NCI-H1436 treated with DMSO at 0.1 percent for 48 hours (cell line): ENCODE measurements around the gene FARSA.
"Not testable (repeated sequence)": the region's sequence is repeated elsewhere in the genome, so short reads cannot be mapped to it uniquely, and the experiment has no call there.

ENCODE experiments used
- DNase-seq: peaks from one replicate; lab custom pipeline; 2025; lab: John Stamatoyannopoulos, UW

Gene FARSA

DNA sequence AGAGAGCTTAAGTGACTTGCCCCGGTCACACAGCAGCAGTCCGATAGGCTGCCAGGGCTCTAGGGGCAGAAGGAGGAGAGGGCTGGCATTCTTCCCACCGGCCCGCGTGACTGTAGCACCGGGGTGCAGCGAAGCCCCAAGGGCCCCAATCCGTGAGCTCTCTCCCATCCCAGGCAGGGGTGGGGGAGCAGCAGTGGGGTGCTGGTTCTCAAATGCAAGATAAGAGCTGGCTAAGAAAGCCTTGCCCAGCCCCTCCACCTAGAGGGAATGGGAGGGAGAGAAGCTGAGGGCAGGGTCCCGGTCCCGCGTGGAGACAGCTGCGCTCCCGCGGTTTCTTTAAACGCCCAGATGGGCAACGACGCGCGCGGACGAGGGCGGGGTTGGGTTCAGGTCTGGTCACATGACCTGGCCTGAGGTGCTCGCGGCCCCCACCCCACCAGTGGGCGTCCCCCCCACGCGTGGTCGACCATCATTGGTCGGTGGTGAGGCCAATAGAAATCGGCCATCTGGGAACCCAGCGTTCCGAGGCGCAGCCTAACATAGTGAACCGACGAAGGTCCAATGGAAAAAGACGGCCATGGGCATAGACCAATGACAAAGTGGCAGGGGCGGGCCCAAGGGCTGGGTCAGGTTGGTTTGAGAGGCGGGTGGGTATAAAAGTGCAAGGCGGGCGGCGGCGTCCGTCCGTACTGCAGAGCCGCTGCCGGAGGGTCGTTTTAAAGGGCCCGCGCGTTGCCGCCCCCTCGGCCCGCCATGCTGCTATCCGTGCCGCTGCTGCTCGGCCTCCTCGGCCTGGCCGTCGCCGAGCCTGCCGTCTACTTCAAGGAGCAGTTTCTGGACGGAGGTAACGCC lies 4.6 kb upstream of the FARSA start, which contains the start of gene CALR:
Gene CALR, plus strand, starts transcription at position 683 of the 852 bp plus-strand sequence. Its CDS starts 71 bp downstream, at position 754.
- DNase-seq, result peak; percentile 98

DNA sequence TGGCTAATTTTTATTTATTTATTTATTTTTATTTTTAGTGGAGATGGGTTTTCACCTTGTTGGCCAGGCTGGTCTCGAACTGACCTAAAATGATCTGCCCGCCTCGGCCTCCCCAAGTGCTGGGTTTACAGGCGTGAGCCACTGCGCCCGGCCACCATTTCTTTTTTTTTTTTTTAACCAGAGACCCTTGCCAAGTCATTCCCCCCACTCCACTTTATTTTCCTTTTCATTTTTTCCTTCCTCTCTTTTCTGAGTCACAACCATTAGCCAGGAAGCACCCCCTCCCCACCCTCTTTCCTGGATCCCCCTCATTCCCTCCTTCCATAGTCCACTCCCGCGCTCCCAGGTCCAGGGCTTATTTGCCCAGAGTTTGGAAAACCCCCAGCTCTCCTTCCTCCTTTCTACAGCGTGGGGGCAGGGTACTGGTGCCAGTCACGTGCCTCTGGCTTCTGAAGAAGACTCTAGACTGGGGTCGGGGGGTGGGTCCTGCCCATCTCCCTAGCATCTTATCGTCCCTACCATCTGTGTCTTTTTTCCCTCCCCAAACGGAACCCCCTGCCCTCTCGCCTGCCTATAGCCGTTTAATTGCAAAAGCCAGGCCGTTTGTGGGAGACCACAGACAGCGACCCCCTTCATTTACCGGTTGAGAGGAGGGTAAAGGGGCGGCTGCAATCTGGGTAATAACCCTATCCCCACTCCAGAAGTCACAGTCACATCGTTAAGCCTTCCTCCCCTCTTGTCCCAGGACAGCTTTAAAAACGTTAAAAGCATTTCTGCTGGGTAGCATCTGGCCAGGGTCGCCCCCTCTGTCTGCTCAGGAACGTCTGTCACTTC lies 3.8 kb upstream of the FARSA start:
- DNase-seq, result no peak

DNA sequence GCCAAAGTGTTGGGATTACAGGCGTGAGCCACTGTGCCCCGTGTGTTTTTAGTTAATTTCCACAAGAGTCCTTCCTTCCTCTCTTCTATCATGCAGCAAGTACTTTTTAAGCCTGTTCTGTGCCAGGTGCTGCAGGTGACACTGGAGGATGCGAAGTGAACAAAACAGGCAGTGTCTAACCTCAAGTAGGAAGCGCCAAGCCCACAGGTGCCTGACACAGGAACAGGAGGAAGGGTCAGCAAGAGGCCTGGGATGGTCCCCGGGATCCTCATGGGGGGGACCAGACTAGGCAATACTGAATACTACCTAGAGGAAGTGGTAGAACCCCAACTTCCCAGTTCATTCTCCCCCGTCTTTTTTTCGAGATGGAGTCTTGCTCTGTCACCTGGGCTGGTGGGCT lies 3.1 kb upstream of the FARSA start:
- no peak for DNase-seq

DNA sequence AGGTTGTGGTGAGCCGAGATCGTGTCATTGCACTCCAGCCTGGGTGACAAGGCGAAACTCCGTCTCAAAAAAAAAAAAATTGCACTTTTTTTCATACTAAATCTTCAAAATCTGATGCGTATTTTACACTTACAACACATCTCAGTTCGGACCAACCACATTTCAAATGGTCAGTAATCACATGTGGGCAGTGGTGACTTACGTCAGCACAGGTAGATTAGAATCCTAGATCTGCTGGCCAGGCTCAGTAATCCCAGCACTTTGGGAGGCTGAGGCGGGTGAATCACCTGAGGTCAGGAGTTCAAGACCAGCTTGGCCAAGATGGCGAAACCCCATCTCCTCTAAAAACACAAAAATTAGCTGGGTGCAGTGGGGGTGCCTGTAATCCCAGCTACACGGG lies 1.6 kb upstream of the FARSA start:
- no peak for DNase-seq

DNA sequence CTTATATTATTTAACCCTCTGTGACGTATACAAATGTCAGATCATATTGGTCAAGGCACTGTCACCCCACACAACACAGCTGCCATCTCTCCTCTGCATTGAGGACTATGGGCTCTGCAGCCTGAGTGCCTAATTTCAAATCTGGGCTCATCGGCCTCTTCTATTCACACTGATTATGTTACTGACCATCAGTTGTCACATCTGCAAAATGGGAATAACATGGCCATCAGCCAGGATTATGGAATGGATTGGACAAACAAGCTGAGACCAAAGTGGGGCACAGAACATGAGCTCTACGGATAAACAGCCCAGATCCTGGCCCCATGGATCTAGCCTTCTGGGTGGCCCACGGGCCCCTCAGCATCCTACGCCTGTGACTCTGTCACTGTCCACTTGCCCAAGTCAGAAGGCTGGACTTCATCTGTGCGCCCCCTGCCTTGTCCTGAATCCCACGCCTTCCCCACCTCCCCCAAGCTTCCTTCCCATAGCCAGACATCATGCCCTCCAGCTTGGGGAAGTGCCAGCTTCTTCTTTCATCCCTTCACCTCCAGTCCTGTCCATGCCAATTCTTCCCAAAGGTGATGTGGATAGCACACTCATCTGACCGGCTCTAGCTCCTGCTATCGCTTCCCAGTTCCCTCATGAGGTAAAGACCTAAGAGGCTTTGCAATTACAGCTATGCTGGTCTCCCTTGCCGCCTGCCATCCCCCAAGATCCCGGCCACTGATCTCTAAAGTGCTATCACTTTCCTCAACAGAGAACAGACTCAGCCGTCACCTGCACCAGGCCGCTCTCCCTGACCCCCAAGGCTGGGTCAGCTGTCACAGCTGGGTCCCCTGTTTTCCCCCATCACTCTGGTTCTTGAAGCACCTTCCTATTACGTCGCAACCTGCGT lies 872 bp downstream of the FARSA start:
- no peak for DNase-seq

DNA sequence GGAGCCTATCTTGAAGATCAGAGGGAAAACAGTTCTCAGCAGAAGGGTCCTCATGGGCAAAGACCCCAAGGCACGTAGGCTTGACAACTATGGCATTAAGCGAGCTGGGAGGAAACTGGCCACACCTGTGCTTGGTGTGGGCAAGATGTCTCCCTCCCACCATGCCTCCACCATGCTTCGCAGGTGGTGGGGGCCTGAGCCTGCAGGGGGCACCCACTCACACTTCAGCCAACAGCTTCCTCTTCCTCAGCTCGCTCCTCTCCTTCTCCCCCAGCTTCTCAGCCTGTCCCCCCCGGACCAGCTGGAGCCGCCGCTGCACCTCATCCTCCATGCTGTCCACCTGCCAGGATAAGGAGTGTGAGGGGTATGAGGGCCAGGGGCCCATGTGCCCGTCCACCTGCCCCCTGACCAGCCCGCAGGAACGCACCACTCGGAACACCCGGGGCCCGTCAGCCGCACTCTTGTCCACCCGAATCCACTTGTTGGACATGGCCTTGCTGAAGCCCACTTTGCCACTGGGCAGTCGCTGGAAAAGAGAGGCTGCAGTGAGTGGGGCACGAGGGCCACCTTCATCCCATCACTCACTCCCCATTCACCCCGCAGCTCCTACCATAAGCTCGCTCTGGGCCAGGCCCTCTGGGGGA lies 3.4 kb downstream of the FARSA start:
- no peak for DNase-seq

DNA sequence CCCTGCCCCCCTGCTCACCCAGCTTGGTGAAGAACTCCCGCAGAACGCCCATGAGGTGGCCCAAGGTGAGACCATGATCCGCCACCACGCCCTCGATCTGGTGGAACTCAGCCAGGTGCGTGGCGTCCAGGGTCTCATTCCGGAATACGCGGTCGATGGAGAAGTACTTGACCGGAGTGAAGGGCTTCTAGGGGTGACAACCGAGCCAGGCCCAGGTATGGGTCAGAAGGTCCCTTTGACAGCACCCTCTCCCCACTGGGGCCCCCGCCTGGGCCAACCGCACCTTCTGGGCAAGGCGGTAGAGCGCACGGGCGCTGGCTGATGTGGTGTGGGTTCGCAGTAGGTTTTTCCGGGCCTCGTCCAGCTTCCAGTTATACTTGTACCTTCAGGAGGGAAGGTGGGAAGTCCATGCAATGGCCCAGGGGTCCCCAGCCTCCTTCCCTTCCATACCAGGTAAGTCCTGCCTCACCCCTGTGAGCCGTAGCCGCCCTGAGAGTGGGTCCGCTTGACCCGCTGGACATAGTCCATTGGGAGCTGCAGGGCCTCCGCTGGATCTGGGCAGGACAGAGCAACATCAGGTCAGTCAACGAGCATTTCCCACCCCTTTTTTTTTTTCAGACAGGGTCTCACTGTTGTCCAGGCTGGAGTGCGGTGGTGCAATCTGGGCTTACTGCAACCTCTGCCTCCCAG lies 8.7 kb downstream of the FARSA start:
- DNase-seq, result no peak

DNA sequence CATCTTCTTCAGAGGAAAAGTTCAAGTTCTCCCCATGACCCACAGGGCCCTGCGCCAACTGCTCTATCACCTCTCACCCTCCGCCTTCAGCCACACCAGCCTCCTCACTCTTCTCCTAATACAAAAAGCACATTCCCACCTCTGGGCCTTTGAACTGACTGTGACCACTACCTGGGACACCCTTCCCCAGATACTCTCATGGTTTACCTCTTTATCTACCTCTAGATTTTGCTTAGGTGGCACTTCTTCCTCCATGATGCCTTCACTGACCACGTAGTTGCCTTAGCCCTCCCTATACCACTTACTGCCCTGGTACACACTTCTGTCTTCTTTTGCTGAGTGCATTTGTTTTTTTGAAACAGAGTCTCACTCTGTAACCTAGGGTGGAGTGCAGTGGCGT lies 10.6 kb downstream of the FARSA start:
- no peak for DNase-seq

DNA sequence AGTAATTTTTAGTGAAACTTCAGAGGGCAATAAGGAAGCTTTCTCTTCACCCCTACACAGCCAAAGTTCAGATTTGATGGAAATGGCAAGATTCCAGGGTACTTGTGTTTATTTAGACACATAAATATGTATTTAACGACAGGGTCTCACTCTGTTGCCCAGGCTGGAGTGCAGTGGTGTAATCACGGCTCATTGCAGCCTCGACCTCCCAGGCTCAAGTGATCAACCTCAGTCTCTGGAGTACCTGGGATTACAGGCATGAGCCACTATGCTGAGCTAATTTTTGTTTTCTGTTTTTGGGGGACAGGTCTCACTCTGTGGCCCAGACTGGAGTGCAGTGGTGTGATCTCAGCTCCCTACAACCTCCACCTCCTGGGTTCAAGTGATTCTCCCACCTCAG lies 12.5 kb downstream of the FARSA start:
- DNase-seq, result no peak

DNA sequence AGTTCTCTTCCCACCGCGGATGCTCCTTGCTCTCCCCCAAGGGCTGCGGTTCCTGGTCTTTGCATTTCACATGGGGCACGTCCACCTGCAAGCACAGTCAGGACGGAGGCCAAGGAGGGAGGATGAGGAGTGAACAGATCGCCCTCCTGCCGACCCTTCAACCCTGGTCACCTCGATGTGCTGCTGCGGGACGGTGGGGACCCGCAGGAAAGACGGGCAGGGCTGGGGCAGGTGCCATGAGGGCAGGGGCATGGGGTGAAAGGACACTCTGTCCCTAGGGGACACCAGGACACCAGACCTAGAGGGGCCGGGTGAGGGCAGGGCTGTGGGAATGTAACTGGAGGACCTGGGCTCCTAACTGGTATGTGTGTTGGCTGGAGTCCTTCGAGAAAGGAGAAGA lies 15.3 kb downstream of the FARSA start:
- DNase-seq, result no peak

DNA sequence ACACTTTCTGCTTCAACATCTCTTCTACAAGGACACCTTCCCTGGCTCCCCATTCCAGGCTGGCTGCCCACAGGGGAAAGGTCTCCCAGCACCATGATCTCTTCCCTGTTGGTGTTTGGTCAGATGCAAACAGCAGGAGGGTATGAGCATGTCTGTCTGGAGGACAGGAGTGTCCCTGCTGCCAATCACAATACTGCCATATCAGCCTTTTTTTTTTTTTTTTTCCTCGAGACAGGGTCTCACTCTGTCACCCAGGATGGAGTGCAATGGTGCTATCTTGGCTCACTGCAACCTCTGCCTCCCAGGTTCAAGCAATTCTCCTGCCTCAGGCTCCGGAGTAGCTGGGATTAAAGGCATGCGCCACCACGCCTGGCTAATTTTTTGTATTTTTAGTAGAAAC lies 17.7 kb downstream of the FARSA start:
- not testable (repeated sequence) for DNase-seq

DNA sequence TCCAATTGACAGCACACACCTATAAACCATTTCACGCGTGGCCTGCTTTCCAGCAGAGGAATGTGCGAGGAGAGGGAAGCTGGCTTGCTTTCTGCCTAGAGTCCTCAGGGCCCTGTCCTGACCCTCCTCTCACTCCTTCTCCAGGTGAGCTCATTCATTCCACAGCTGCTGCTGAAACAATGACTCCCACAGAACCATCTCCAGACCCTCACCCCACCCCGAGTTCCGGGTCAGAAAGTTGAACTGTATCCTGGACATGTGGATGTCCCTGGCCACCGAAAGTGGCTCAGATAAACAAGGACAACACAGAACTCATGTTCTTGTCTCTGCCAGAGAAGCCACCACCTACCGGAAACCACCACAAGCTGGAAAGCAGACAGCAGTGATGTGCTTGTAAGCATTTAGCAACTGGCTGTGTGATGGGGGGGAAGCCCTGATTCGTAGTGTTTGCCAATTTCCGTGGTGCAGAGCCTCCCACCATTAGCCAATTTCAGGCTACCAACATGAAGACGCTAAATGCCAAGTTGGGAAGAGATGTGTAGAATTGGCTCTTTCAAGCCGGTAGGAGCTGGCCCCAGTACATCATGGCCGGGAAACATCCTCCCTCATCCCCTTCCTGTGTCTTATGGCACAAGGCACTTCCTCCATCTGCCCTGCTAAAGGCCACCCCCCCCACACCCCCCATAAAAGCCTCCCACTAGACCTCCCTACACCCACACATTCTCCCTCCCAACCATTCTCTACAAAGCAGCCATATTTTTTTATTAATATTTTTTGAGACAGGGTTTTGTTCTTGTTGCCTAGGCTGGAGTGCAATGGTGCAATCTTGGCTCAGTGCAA lies 19.4 kb downstream of the FARSA start:
- DNase-seq, result peak; percentile 18

DNA sequence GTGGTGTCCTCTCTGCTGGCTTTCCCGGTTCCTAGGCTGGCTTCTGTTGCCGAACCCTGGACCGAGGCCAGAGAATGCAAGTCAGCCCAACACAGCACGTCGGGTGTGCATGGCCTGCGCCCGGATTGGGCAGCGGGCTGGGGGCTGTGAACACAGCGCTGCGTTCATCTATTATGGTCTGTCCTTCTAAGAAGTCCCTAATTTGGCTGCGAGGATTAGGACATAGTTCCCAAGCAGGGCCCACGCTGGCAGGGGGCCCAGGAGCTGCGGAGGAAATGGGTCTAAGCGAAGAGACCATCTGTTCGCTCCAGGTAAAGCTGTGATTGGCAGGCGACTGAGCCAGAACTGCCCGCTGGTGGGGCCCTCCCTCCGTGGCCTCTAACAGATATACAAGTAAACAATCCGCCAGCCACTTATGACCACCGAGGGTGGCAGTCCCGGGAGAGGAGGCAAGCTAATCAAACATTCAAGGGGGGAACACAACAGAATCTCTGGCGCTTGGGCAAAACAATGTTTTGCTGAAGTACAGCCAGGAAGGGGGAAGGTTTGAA lies 20.4 kb downstream of the FARSA start:
- peak; percentile 90 for DNase-seq

DNA sequence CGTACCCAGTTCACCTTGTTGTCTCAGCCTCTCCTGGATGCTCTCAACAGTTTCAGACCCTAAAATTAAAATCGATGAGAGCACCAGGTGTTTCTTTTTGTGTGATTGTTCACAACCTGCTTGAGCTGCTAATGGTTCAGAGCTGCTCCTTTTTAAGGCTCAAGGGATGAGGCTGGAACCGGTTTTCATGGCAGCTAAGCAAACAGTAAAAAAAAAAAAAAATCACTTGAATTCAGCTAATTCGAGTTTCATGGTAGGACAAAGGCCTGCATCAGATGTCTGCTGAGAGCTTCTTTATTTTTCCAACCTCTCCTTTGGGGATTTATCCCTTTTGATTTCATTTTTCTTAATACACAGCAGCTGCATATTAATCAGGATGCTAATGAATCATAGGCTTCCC lies 20.9 kb downstream of the FARSA start:
- DNase-seq, result peak; percentile 95

DNA sequence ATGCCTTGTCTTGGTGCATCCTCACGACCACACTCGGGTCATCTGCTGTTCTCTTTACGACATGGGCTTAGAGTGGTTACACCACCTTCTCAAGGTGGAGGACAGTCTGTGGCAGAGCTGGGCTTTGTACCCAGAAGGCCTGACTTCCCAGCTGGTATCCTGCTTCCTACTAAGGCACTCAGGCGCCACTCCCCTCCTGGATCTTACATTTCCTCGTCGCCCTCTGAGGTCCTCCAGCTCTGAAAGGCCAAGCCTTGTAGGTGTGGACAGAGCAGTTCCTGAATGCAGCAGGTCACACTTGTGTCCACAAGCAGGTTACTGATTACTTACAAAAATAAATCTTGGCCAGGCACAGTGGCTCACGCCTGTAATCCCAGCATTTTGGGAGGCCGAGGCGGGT lies 26.3 kb downstream of the FARSA start:
- no peak for DNase-seq

DNA sequence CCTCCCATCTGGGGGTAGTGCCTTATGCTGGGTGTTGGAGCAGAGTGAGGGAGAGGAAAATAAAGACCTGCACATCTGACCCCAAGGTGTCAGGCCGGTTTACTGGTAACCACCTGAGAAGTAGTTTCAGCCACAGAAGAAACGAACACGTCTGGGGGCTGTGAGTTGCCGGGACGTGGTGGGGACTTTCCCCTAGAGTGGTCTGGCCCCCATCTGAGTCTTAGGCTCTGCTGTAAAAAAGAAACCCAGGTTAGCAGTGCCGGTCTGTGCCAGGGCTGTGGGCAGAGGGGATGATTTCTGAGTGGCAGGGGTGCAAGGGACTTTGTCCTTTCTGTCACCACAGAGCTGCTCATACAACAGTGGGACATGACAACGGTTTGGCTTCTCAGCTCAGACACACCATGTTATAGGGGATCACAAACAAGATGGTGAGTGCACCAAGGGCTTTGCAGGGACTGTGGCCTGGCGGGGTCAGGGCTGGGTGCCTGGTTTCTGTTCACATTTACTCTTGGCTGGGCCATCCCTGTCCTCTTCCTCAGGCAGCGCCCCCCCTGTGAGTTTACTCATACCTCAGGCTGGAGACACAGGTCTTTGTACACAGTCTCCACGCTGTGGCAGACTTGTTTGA lies 33.5 kb downstream of the FARSA start:
- DNase-seq, result no peak

DNA sequence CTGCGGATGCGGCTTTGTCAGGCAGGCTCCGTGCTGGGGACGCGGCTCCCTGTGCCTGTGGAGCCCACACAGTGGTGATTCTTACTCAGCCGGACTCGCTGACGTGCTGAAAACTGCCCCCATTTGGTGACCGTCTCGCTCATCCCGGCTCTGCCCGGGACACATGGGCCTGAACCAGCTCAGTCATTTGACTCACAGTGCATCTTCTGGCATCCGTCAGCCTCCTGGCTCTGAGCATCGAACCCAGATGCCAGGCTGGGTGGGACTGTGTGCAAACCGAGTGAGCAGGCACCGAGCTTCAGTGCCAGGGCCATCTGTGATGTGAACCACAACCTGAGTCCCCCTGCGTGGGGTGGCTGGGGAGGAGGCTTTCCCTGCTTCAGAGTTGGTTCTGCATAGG lies 37.1 kb downstream of the FARSA start:
- DNase-seq, result no peak

DNA sequence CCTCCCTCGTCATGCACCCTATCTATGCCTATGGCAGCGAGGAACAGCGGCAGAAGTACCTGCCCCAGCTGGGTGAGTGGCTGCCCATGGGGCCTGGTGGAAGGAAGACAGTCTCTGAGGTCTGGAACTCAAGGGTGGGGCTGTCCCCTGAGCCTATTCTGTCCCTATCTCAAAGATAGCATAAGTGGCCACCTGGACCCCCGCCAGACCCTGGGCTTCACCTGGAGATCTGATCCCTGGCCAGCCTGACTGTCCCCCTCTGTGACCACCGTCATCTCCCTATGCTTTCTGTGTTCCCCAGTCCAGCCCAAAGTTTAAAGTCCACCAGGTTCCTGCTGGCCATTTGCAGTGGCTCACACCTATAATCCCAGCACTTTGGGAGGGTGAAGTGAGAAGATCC lies 39.9 kb downstream of the FARSA start:
- no peak for DNase-seq

DNA sequence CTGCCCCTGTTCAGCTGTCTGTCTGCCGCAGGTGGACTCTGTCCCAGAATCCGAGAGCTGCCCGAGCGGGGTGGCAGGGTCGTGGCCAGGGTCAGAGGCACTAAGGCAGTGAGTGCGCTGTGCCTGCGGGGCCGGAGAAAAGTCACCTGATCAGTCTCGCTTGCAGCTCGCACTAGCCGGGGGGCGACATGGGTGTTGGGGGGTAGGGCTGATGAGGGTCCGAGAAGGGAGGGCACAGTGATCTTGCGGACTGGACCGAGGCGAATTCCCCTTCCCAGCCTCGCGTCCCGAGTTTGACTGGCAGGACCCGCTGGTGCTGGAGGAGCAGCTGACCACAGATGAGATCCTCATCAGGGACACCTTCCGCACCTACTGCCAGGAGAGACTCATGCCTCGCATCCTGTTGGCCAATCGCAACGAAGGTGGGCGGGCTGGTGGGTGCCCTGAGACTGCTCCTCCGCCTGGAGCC lies 41.9 kb downstream of the FARSA start:
- DNase-seq, result no peak
